BJ (cell line): ENCODE measurements around the gene IBA57. TPM values are rescaled to one million over a fixed set of nuclear protein-coding genes. Genes with fewer than 3 reads are reported as not detected.

Source experiments
- CTCF ChIA-PET: fragments of 350-600 bp; formaldehyde crosslinking; extraction: SDS; loops from one replicate; lab custom pipeline; 2021; ENCODE audit warnings: antibody characterized with exemption, inconsistent platforms; lab: Yijun Ruan, JAX
- POLR2A ChIA-PET: fragments of 300-600 bp; sonication (Branson Sonifier 250); formaldehyde crosslinking; extraction: SDS; loops from one replicate; lab custom pipeline; 2021; ENCODE audit warnings: antibody characterized with exemption; lab: Charles Lee
- DNase-seq: peaks from one replicate; pipeline ENCODE4 v3.0.0-alpha.2; 2011; ENCODE audit warnings: low read depth
- H3K27me3 ChIP-seq: 2 replicates; pipeline ENCODE4 v1.6.0; 2011; ENCODE audit warnings: low read length; ENCODE audit not compliant: control insufficient read depth, insufficient read depth
- H3K36me3 ChIP-seq: 2 replicates; pipeline ENCODE4 v1.5.1; 2011; ENCODE audit warnings: low read length; ENCODE audit not compliant: control insufficient read depth, insufficient read depth
- H3K4me3 ChIP-seq: 2 replicates; pipeline ENCODE4 v1.5.1; 2011; ENCODE audit warnings: low read depth, mild to moderate bottlenecking, control low read depth, low read length
- polyA plus RNA-seq: library from polyadenylated mRNA; depleted of rRNA; stranded (reverse); fragments of >200 nt; gene quantifications from 2 replicates; pipeline ENCODE4 v1.2.3, GENCODE V29; 2011
- TF ChIP-seq, protein P1 (sequence below): IDR thresholded peaks from 2 replicates; pipeline ENCODE4 v1.5.1; 2011; ENCODE audit warnings: low read depth, mild to moderate bottlenecking, control low read depth, inconsistent platforms, low read length, moderate library complexity; ENCODE audit not compliant: insufficient read depth

The IBA57 gene
- polyA plus RNA-seq, 1 experiment, result 2.8 TPM

- H3K27me3 ChIP-seq, result no peaks in the 10 kb centered on the region
- no peak for DNase-seq
- H3K4me3 ChIP-seq, result no peak overlapping the region
- H3K36me3 ChIP-seq, result peaks cover 5% of the 10 kb centered on the region
- POLR2A ChIA-PET, result no interaction called here
- TF ChIP-seq, protein P1, sequence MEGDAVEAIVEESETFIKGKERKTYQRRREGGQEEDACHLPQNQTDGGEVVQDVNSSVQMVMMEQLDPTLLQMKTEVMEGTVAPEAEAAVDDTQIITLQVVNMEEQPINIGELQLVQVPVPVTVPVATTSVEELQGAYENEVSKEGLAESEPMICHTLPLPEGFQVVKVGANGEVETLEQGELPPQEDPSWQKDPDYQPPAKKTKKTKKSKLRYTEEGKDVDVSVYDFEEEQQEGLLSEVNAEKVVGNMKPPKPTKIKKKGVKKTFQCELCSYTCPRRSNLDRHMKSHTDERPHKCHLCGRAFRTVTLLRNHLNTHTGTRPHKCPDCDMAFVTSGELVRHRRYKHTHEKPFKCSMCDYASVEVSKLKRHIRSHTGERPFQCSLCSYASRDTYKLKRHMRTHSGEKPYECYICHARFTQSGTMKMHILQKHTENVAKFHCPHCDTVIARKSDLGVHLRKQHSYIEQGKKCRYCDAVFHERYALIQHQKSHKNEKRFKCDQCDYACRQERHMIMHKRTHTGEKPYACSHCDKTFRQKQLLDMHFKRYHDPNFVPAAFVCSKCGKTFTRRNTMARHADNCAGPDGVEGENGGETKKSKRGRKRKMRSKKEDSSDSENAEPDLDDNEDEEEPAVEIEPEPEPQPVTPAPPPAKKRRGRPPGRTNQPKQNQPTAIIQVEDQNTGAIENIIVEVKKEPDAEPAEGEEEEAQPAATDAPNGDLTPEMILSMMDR, result no peak
- CTCF ChIA-PET, result interaction anchor here (1.3 to 1.4 kb wide), 2 partner anchors 12 to 41 kb away, joined by 3 read pairs; no protein-coding TSS in a partner anchor
These were observed 10.4 kb downstream of the IBA57 start for GRCh38 chr1:228176024-228176395.

GRCh38 chr1:228176461-228177182, 11.0 kb downstream of the IBA57 start:
- Histone ChIP-seq H3K4me3 (no peak overlapping the region), H3K27me3 (no peaks in the 10 kb centered on the region), H3K36me3 (peaks cover 5% of the 10 kb centered on the region)
- no peak for DNase-seq
- TF ChIP-seq, protein P1, result no peak
- ChIA-PET POLR2A (no interaction called here), CTCF (interaction anchor here (1.1 to 1.4 kb wide), 3 partner anchors 12 to 41 kb away, joined by 3 read pairs; no protein-coding TSS in a partner anchor)

DNA sequence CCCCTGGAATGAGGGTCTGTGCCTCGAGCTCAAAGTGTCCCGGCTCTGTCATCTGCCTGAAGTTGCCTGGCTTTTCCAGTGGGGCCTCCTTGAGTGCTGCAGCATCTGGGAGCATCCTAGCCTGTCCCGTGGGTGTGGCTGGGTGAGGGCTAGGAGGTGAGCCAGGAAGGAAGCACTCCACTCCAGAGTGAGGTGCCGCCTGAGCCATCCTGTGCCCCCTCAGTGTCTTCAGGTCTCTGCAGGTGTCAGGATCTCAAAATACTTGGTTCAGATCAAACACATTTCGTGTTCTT, 11.5 kb downstream of the IBA57 start:
- H3K4me3 ChIP-seq, result no peak overlapping the region
- no peaks in the 10 kb centered on the region for H3K27me3 ChIP-seq
- no peak for DNase-seq
- TF ChIP-seq, protein P1, result no peak
- ChIA-PET CTCF (interaction anchor here (1.0 to 1.4 kb wide), 4 partner anchors 10 to 40 kb away, joined by 3 read pairs; no protein-coding TSS in a partner anchor), POLR2A (no interaction called here)
- H3K36me3 ChIP-seq, result peaks cover 5% of the 10 kb centered on the region

DNA sequence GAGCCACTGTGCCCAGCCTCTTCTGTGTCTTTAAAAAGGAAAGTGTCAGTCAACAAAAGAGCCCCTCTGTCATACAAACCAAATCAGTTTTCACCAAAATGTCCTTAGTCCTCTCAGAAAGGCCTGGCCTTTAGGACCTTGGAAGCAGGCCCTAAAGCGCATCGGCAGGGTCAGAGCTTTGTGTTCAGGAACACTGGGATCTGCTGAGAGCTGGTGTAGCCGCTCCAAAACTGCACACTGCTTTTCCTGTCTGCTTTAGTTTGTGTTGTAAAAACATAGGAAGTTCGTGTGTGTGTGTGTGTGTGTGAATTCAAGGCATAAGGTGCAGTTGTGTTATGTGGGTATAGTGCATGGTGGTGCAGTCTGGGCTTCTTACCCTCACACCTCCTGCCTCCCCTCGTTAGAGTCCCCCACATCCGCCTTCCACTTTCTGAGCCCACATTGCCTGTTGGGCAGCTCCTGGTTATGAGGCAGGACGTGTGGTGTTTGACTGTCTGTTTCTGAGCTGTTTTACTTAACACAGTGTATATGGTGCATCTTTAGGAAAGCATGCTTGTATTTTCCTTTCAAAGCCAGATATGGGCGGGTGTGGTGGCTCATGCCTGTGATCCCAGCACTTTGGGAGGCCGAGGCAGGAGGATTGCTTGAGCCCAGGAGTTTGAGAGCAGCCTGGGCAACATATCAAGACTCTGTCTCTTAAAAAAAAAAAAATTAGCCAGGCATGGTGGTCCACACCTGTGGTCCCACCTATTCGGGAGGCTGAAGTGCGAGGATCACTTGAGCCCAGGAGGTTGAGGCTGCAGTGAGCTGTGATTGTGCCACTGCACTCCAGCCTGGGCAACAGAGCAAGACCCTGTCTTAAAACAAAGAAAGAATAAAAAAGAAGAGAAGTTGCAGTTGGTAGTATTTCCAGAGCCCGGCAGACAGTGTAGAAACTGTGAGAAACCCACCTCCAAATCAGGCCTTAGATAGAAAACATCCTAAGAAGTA, 12.4 kb downstream of the IBA57 start:
- ChIA-PET CTCF (interaction anchor here (1.0 to 1.1 kb wide), 2 partner anchors 11 to 13 kb away, joined by 3 read pairs; no protein-coding TSS in a partner anchor), POLR2A (no interaction called here)
- Histone ChIP-seq H3K27me3 (no peaks in the 10 kb centered on the region), H3K36me3 (peaks cover 5% of the 10 kb centered on the region), H3K4me3 (no peak overlapping the region)
- TF ChIP-seq, protein P1, result no peak
- no peak for DNase-seq
